Upper lobe of left lung (tissue), 4 donors: ENCODE measurements around the gene HTR3A.

Experiments
- POLR2A ChIP-seq, 4 donors: fragments of 450-650 bp; IDR thresholded peaks; one replicate each; pipeline ENCODE4 v1.5.1; 2016 to 2017; ENCODE audit warnings: antibody characterized with exemption in 4 of 4, mild to moderate bottlenecking in 2 of 4
- POLR2AphosphoS5 ChIP-seq, 2 donors: sonication (generic); formaldehyde crosslinking; IDR thresholded peaks; one replicate each; pipeline ENCODE4 v1.5.1; 2017; ENCODE audit warnings: antibody characterized with exemption in 2 of 2
- TF ChIP-seq, protein P1 (sequence below), 6 experiments: fragments of 450-650 bp in 4 of 6; fragments of 200-600 bp in 2 of 6; sonication (generic) in 2 of 6; IDR thresholded peaks; one replicate each; pipeline ENCODE4 v1.5.1; 2016 to 2019; ENCODE audit warnings: antibody characterized with exemption in 6 of 6

DNA sequence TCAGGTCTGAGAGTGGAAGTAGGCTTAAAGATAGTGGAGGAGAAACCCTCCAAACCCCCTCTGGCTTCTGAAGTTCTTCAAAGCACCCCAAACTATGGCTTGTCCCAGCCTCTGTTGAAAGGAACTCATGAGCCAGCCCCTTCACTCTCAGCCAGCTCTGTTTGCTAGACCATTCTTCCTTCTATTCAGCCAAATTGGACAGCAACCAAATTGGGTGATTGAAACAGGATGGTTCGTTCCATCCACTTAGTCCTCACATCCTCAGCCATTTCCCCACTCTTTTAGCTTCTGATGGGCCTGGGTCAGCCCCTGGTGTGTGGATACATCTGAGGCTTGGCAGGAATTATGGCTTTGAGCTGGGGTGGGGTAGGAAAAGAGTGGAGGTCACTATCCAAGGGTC is 4.5 kb downstream of the HTR3A start:
- TF ChIP-seq POLR2AphosphoS5 (IDR thresholded peaks at IDR 0.05) (no peak), POLR2A (IDR thresholded peaks at IDR 0.05) (no peak)
- TF ChIP-seq, protein P1, sequence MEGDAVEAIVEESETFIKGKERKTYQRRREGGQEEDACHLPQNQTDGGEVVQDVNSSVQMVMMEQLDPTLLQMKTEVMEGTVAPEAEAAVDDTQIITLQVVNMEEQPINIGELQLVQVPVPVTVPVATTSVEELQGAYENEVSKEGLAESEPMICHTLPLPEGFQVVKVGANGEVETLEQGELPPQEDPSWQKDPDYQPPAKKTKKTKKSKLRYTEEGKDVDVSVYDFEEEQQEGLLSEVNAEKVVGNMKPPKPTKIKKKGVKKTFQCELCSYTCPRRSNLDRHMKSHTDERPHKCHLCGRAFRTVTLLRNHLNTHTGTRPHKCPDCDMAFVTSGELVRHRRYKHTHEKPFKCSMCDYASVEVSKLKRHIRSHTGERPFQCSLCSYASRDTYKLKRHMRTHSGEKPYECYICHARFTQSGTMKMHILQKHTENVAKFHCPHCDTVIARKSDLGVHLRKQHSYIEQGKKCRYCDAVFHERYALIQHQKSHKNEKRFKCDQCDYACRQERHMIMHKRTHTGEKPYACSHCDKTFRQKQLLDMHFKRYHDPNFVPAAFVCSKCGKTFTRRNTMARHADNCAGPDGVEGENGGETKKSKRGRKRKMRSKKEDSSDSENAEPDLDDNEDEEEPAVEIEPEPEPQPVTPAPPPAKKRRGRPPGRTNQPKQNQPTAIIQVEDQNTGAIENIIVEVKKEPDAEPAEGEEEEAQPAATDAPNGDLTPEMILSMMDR (IDR thresholded peaks at IDR 0.05), result no peak
